Measurements from ENCODE around the gene ATP1B2. TPM values are rescaled to one million over a fixed set of nuclear protein-coding genes. Genes with fewer than 3 reads are reported as not detected.

Gene ATP1B2
- total and polyA plus RNA-seq, 9 of the 15 experiments (the other 6 are each of a cell fraction or from before 2014, with no cell fraction given) = 0.23 to 6.0 (median 0.99) TPM

GRCh38 chr17:7650509-7651096 is at the start of gene ATP1B2 (continued):
- TF ChIP-seq E2F6 (IDR thresholded peaks at IDR 0.05; ENCODE audit: borderline replicate concordance in 1 of 2, extremely low read depth in 1 of 2, insufficient read depth in 1 of 2, insufficient read length in 1 of 2, low read depth in 1 of 2, low read length in 1 of 2, poor library complexity in 1 of 2, severe bottlenecking in 1 of 2) (peak in 1 of 2 experiments; percentile 9), NCOA4 (IDR thresholded peaks at IDR 0.05; ENCODE audit: partially characterized antibody) (no peak), HMBOX1 (IDR thresholded peaks at IDR 0.05) (no peak), MYBL2 (IDR thresholded peaks at IDR 0.05; ENCODE audit: low read depth) (no peak), MYBL2 (CRISPR knock-in tag; IDR thresholded peaks at IDR 0.05; ENCODE audit: borderline replicate concordance) (no peak), RNF219 (CRISPR knock-in tag; IDR thresholded peaks at IDR 0.05) (no peak), HINFP (tag; conservative IDR thresholded peaks at IDR 0.05; ENCODE audit: low read depth) (no peak), POLR2AphosphoS2 (IDR thresholded peaks at IDR 0.05; ENCODE audit: low read length) (no peak), MAFG (tag; conservative IDR thresholded peaks at IDR 0.05) (no peak), ZBTB7A (IDR thresholded peaks at IDR 0.05; ENCODE audit: borderline replicate concordance, control insufficient read depth, low read depth, low read length) (peak; percentile 63; the same call in 1 of the 2 replicates), ATF7 (IDR thresholded peaks at IDR 0.05) (no peak), SIX5 (IDR thresholded peaks at IDR 0.05; ENCODE audit: borderline replicate concordance in 1 of 2, insufficient read depth in 1 of 2, low read depth in 1 of 2, low read length in 2 of 2) (no peak), ZNF133 (CRISPR knock-in tag; IDR thresholded peaks at IDR 0.05) (no peak), NCOR1 (IDR thresholded peaks at IDR 0.05) (peak; percentile 63), HOMEZ (CRISPR knock-in tag; IDR thresholded peaks at IDR 0.05) (no peak)
